B cell (primary cell): ENCODE data around the gene MICAL3. TPM values are rescaled to one million over a fixed set of nuclear protein-coding genes. Genes with fewer than 3 reads are reported as not detected.

Source experiments
- ATAC-seq: fragments of 200-7000 bp; cut with Tn5 transposase; one replicate; pipeline ENCODE4 v1.10.0; 2021; ENCODE audit warnings: low read depth, mild to moderate bottlenecking, moderate number of reproducible peaks, moderate library complexity
- CTCF ChIA-PET: fragments of 350-600 bp; sonication (Branson Sonifier 250); formaldehyde crosslinking; loops from one replicate; lab custom pipeline; 2021; ENCODE audit warnings: antibody characterized with exemption, inconsistent platforms; lab: Charles Lee
- POLR2A ChIA-PET: fragments of 350-600 bp; sonication (Branson Sonifier 250); formaldehyde crosslinking; loops from one replicate; lab custom pipeline; 2021; ENCODE audit warnings: antibody characterized with exemption; lab: Charles Lee
- DNase-seq: peaks from one replicate; pipeline ENCODE4 v3.0.0; 2013
- H2AFZ ChIP-seq: 2 replicates; pipeline ENCODE4 v1.6.1; 2012; ENCODE audit warnings: mild to moderate bottlenecking, low read depth, low read length; ENCODE audit not compliant: insufficient read depth, poor library complexity, severe bottlenecking
- H3K27ac ChIP-seq, 2 donors: 1 replicate in 1 of 2; 2 replicates in 1 of 2; pipeline ENCODE4 v1.5.1; 2012 to 2013; ENCODE audit warnings: low read length in 2 of 2, mild to moderate bottlenecking in 2 of 2, moderate library complexity in 1 of 2
- H3K27me3 ChIP-seq, 4 experiments: fragments of 200-600 bp in 1 of 4; sonication (generic) in 1 of 4; replicated peaks in 1 of 4; 1 replicate in 2 of 4; 2 replicates in 2 of 4; pipeline versions ENCODE4 v1.6.1 to v1.7.0; 2013 to 2016; ENCODE audit warnings: low read length in 3 of 4, mild to moderate bottlenecking in 2 of 4, mixed read lengths in 1 of 4, moderate library complexity in 1 of 4; ENCODE audit not compliant: insufficient read depth in 4 of 4, control insufficient read depth in 3 of 4; ENCODE audit errors: control extremely low read depth in 1 of 4
- H3K36me3 ChIP-seq, 2 experiments: replicated peaks in 1 of 2; 1 replicate in 1 of 2; 2 replicates in 1 of 2; pipeline versions ENCODE4 v1.6.1 to v1.7.1; 2013; ENCODE audit warnings: low read length in 1 of 2; ENCODE audit not compliant: insufficient read depth in 2 of 2, control insufficient read depth in 1 of 2; ENCODE audit errors: control extremely low read depth in 1 of 2, extremely low read depth in 1 of 2
- H3K4me1 ChIP-seq, 2 donors: fragments of 200-600 bp in 1 of 2; sonication (generic) in 1 of 2; 1 replicate in 1 of 2; 2 replicates in 1 of 2; pipeline versions ENCODE4 v1.5.1 to v1.6.1; 2013 to 2017; ENCODE audit warnings: low read length in 2 of 2; ENCODE audit not compliant: control insufficient read depth in 2 of 2, insufficient read depth in 2 of 2
- H3K4me2 ChIP-seq: replicated peaks from 2 replicates; pipeline ENCODE3; 2012; ENCODE audit warnings: mild to moderate bottlenecking, low read depth, low read length; ENCODE audit not compliant: poor library complexity, severe bottlenecking
- H3K4me3 ChIP-seq, 5 experiments: fragments of 200-600 bp in 1 of 5; sonication (generic) in 1 of 5; 1 replicate in 3 of 5; 2 replicates in 2 of 5; pipeline versions ENCODE4 v1.5.1 to v1.7.0; 2011 to 2016; ENCODE audit warnings: low read length in 4 of 5, mild to moderate bottlenecking in 4 of 5, low read depth in 2 of 5, control low read depth in 1 of 5, moderate library complexity in 1 of 5; ENCODE audit not compliant: insufficient read depth in 1 of 5; ENCODE audit errors: control extremely low read depth in 1 of 5, extremely low read depth in 1 of 5
- H3K79me2 ChIP-seq: fragments of 200-600 bp; sonication (generic); one replicate; pipeline ENCODE4 v1.6.0; 2016; ENCODE audit warnings: low read length; ENCODE audit not compliant: control insufficient read depth, insufficient read depth
- H3K9ac ChIP-seq: fragments of 200-600 bp; sonication (generic); 2 replicates; pipeline ENCODE4 v1.6.1; 2017; ENCODE audit warnings: mild to moderate bottlenecking, low read length, moderate library complexity
- H3K9me3 ChIP-seq, 3 donors: one replicate each; pipeline versions ENCODE4 v1.6.1 to v1.7.1; 2013; ENCODE audit warnings: low read length in 2 of 3; ENCODE audit not compliant: control insufficient read depth in 2 of 3, insufficient read depth in 1 of 3; ENCODE audit errors: control extremely low read depth in 1 of 3
- H4K20me1 ChIP-seq: 2 replicates; pipeline ENCODE4 v1.6.0; 2012; ENCODE audit warnings: mild to moderate bottlenecking, low read length; ENCODE audit not compliant: insufficient read depth, control insufficient read depth, poor library complexity, severe bottlenecking
- H3K27ac Mint-ChIP-seq: one replicate; pipeline ENCODE4 v1.8.0; 2021; ENCODE audit warnings: mixed read lengths
- H3K27me3 Mint-ChIP-seq: one replicate; pipeline ENCODE4 v1.8.0; 2021; ENCODE audit warnings: mixed read lengths
- H3K4me1 Mint-ChIP-seq: one replicate; pipeline ENCODE4 v1.8.0; 2021; ENCODE audit warnings: mixed read lengths
- H3K4me3 Mint-ChIP-seq: one replicate; pipeline ENCODE4 v1.8.0; 2021; ENCODE audit warnings: mixed read lengths
- H3K9me3 Mint-ChIP-seq: one replicate; pipeline ENCODE4 v1.8.0; 2022; ENCODE audit warnings: mixed read lengths; ENCODE audit not compliant: insufficient read depth
- EZH2 ChIP-seq: IDR thresholded peaks from 2 replicates; pipeline ENCODE4 v1.6.1; 2012; ENCODE audit warnings: borderline replicate concordance, low read depth, mild to moderate bottlenecking, moderate library complexity, low read length; ENCODE audit not compliant: insufficient read depth, poor library complexity, severe bottlenecking
- WGBS: methylation state at CpG from one replicate; pipeline ENCODE4 v1.1.5; 2013; ENCODE audit warnings: missing lambda C conversion rate; ENCODE audit not compliant: insufficient coverage; 5-methylcytosine and 5-hydroxymethylcytosine counted together
- intact Hi-C: fragments of 100-400 bp; cut with micrococcal nuclease; formaldehyde crosslinking; loops from one replicate; pipeline ENCODE4 v1.10.0; 2022
- polyA plus RNA-seq: library from polyadenylated mRNA; depleted of rRNA; stranded (reverse); fragments of >200 nt; gene quantifications from 2 replicates; pipeline ENCODE4 v1.2.3, GENCODE V29; 2012
- total RNA-seq, 2 donors: library from RNA; stranded (reverse); fragments of 120-200 nt in 1 of 2; gene quantifications; 1 replicate in 1 of 2; 2 replicates in 1 of 2; pipeline versions ENCODE4 v1.2.3 to v1.2.4, GENCODE V29; 2013 to 2022
- TF ChIP-seq, protein P1 (sequence below): fragments of 200-600 bp; IDR thresholded peaks from one replicate; pipeline ENCODE4 v1.8.0; 2022; ENCODE audit warnings: antibody characterized with exemption, mild to moderate bottlenecking

MICAL3 gene
- total and polyA plus RNA-seq, 2 donors (not counting 1 experiment from before 2014, with no cell fraction given), result 50.5 to 253 TPM

DNA sequence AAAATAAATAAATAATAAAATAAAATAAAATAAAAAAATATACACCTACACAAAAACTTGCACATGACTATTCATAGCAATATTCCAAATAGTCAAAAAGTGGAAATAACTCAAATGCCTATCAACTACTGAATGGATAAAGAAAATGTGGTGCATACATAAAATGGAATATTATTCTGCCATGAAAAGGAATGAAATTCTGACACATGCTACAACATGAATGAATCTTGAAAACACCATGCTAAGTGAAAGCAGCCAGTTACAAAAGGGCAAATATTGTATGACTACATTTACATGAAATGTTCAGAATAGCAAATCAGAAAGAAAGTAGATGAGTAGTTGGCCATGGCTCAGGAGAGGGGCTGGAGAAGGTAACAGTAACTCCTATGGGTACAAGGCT, 46.3 kb downstream of the MICAL3 start:
- peak overlapping the region; percentile 30 for H3K4me3 Mint-ChIP-seq
- ChIA-PET POLR2A (no interaction called here), CTCF (interaction anchor here (0.8 kb wide), 1 partner anchor 148 kb away, joined by 4 read pairs; no protein-coding TSS in a partner anchor)
- DNase-seq (no peak), ATAC-seq (no peak)
- H3K4me1 Mint-ChIP-seq, result peaks cover 71% of the 10 kb centered on the region
- Histone ChIP-seq H4K20me1 (peaks cover 87% of the 10 kb centered on the region), H3K9me3 (no peaks in the 10 kb centered on the region), H3K27me3 (no peaks in the 10 kb centered on the region), H3K79me2 (peaks cover 98% of the 10 kb centered on the region), H3K36me3 (peaks cover 0 to 11% of the 10 kb centered on the region in 2 experiments), H2AFZ (no peak overlapping the region), H3K4me2 (no peak overlapping the region), H3K4me3 (no peak overlapping the region), H3K4me1 (peaks cover 63 to 82% of the 10 kb centered on the region in 2 donors), H3K27ac (peak overlapping the region; percentile 26 to 82), H3K9ac (no peak overlapping the region)
- no peaks in the 10 kb centered on the region for H3K27me3 Mint-ChIP-seq
- intact Hi-C loops, result no loop called here
- TF ChIP-seq, protein P1, sequence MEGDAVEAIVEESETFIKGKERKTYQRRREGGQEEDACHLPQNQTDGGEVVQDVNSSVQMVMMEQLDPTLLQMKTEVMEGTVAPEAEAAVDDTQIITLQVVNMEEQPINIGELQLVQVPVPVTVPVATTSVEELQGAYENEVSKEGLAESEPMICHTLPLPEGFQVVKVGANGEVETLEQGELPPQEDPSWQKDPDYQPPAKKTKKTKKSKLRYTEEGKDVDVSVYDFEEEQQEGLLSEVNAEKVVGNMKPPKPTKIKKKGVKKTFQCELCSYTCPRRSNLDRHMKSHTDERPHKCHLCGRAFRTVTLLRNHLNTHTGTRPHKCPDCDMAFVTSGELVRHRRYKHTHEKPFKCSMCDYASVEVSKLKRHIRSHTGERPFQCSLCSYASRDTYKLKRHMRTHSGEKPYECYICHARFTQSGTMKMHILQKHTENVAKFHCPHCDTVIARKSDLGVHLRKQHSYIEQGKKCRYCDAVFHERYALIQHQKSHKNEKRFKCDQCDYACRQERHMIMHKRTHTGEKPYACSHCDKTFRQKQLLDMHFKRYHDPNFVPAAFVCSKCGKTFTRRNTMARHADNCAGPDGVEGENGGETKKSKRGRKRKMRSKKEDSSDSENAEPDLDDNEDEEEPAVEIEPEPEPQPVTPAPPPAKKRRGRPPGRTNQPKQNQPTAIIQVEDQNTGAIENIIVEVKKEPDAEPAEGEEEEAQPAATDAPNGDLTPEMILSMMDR, result no peak
- no peak for TF ChIP-seq EZH2
- H3K27ac Mint-ChIP-seq, result peak overlapping the region; percentile 76
- H3K9me3 Mint-ChIP-seq, result no peaks in the 10 kb centered on the region

- Histone ChIP-seq H3K4me2 (no peak overlapping the region), H3K27me3 (no peaks in the 10 kb centered on the region), H2AFZ (no peak overlapping the region), H3K79me2 (peaks cover 99% of the 10 kb centered on the region), H3K9me3 (no peaks in the 10 kb centered on the region), H3K9ac (no peak overlapping the region), H3K27ac (peak overlapping the region in 1 of 2 donors; percentile 69), H4K20me1 (peaks cover 90% of the 10 kb centered on the region), H3K36me3 (peaks cover 0 to 16% of the 10 kb centered on the region in 2 experiments), H3K4me3 (no peak overlapping the region), H3K4me1 (peaks cover 63 to 81% of the 10 kb centered on the region in 2 donors)
- Mint-ChIP-seq H3K27me3 (no peaks in the 10 kb centered on the region), H3K4me1 (peaks cover 72% of the 10 kb centered on the region), H3K27ac (peak overlapping the region; percentile 73), H3K9me3 (no peaks in the 10 kb centered on the region), H3K4me3 (peak overlapping the region; percentile 3)
- TF ChIP-seq, protein P1, result no peak
- no peak for TF ChIP-seq EZH2
- ATAC-seq, result no peak
- POLR2A ChIA-PET, result no interaction called here
- DNase-seq, result no peak
- no CpG with 5 or more reads among the region's 2 CpGs for WGBS
- intact Hi-C loops, result no loop called here
- CTCF ChIA-PET, result interaction anchor here (1.7 kb wide), 1 partner anchor 47 kb away, joined by 4 read pairs; the partner anchor contains the start of gene MICAL3
These were observed 47.0 kb downstream of the MICAL3 start for GRCh38 chr22:17977371-17977770.
